NCI-H69 (cell line): ENCODE data around the gene G6PD.
"Not testable (repeated sequence)": the region's sequence is repeated elsewhere in the genome, so short reads cannot be mapped to it uniquely, and the experiment has no call there.

Experiments used
- DNase-seq: peaks from one replicate; lab custom pipeline; 2025; lab: John Stamatoyannopoulos, UW

Gene G6PD

DNA sequence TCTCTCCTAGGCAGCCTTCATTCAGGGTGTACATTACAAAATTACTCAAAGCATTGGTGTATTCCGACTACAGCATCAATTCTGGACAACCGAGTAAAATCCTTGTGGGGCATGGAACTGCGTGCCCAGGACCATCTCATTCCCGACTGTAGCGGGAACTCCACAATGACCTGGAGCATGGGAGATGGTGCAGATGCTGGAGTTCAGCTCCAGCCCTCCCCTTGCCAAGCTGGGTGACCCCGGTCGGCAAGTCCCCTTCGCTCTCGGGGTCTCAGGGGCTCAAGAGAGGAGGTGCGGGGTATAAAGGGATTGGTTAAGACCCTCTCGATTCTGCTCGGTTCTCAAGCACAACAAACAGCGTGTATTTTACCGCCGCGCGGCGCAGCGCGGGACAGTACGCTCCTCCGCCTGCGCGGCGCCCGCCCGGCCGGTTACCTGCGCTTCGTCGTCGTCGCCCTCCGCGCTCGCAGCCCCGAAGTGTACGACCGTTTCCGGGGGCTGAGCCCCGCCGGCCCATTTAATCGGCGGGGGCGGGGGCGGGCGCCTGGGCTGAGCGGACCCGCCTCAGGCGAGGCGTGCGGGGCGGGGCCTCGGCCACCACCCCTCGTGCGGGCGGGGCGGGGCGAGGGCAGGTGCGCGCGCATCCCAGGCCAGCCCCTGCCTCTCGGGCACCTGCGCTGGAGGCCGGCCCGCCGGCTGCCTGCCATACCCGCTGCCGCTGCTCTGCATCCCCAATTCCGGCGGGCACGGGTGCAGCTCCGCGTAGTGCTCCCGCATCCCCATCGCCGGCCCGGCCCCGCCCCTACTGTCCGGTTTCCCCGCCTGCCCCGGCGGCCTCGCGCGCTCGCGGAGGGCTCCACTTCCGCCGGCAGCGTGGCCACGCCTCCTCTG is at the start of gene G6PD:
G6PD (minus strand) TSS at position 493 of the 891 bp plus-strand sequence. CDS start 691 bp downstream, outside the sequence.
- peak; percentile 89 for DNase-seq

DNA sequence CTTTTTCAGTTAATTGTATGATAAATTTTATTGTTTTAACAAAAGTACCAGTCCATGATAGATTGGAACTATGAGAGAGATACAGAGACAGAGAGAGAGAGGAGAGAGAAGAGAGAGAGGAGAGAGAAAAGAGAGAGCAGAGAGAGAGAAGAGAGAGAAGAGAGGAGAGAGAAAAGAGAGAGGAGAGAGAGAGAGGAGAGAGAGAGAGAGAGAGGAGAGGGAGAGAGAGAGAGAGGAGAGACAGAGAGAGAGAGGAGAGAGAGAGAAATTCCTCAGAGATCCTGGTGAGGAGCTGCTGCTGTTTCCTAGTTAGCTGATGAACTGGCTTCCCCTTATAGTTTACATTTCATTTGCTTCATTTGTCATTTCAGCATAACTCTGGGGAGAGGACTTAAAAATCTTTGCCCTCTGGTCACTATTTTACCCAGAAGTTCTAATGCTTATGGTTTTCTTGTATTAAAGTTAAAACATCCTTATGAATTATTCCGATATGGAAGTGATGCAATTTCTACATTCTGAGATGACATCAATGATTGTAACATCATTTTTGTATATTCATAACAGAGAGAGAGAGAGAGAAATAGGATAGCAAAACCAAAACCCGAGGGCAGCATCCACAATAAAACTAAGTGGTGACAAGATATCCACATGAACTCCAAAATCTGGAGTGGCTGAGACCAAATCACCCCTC is 49.1 kb upstream of the G6PD start:
- DNase-seq: no peak

DNA sequence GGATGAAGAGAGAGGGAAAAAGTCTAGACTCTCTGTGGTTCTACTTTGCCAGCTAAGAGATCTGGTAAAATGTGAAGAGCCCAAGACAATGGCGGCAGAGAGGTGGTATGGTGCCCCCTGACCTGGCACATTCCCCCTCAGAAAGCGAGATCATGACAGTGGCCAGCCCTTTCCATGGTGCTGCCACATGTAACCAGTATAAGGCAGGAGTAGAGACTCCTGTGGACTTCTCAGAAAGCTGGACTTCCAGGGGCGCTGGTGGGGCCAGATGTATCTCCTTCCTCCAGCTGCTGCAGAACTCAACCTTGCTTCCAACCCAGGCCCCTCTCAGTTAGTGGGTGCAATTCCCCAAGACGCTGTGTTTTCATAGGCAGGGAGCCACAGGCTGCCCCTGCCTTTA is 47.8 kb upstream of the G6PD start:
- no peak for DNase-seq

DNA sequence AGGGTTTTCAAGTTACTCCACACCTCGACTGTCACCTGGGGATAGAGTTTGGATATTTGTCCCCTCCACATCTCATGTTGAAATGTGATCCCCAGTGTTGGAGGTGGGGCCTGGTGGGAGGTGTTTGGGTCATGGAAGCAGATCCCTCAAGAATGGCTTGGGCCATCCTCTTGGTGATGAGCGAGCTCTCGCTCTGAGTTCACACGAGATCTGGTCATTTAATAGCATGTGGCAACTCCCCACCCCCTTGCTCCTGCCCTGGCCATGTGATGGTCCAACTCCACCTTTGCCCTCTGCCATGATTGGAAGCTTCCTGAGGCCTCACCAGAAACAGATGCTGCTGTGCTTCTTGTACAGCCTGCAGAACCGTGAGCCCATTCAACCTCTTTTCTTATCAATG is 46.6 kb upstream of the G6PD start:
- DNase-seq: no peak

DNA sequence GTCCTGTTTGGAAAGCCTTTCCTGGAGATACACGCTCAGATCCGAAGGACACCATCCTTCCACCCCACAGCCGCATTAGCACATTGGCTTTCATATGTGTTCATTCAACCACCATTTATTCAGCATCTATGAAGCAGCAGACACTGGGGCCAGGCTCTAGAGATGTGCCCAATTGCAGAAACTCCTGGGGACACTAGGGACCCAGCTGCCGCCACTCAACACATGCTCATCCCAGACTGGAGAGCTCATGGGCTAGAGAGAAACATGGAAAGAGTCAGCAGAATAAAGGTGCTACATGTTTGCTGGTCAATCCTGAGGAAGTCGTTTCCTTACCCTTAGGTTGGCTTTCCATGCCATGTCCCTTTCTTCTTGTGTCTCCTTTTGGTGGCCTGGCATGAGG is 45.9 kb upstream of the G6PD start:
- DNase-seq: no peak

DNA sequence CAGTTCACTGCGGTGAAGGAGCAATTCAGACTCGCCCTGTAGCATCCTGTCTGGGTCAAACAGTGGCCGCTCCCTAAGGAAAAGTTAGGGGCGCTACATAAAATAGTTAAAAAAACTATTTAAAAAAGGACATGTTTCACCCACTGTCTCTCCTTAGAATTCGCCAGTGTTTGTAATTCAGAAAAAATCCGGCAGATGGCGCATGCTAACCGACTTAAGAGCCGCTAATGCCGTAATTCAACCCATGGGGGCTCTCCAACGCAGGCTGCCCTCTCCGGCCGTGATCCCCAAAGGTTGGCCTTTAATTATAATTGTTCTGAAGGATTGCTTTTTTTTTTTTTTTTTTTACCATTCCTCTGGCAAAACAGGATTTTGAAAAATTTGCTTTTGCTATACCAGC is 43.8 kb upstream of the G6PD start:
- DNase-seq: not testable (repeated sequence)

DNA sequence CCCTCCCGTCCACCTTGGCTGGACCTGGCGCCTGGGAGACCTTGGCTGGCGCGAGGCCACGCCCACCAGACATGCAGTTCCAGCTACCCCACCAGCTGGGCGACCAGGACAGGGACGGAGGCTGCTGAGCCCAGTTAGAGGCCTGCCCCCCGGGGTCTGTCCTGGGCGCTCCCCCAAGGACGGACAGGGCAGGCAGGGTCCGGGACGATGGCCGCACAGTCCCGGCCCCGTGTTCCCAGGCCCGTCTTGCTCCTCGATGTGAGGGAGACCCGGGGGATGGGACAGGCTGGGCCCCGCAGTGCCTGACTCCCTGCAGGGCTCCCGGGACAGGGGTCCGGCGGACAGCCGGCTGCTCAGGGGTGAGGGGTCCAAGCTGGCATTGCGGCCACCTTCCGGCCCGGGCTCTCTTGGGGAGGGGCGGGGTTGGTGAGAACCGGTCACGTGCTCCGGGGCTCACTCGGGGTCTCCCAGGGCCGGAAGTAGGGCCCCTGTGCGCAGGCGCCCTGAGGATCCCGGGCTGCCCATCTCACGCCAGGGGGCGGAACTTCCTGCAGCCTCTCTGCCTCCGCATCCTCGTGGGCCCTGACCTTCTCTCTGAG is 38.0 kb upstream of the G6PD start, which contains the start of gene CTAG1A:
CTAG1A (plus strand) TSS at position 549 of the 599 bp plus-strand sequence. CDS start 74 bp downstream, outside the sequence.
- not testable (repeated sequence) for DNase-seq

DNA sequence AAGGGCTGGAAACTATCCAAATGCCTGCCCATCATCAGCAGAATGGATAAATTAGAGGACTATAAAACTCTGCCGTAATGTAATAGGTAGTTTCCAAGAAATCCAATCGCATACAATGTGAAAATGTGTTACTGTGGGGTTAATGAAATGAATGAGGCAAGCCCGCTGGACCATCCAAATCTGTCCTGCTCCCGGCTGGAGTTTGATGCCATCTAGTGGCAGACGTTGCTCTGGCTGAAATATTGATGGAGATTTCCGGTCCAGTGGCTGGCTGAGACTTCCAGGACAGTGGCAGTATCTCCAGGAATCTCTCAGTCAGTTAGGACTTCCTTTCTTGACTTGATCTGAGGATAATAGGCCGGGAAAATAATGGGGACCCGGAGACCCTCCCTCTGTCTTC is 36.3 kb upstream of the G6PD start:
- not testable (repeated sequence) for DNase-seq

DNA sequence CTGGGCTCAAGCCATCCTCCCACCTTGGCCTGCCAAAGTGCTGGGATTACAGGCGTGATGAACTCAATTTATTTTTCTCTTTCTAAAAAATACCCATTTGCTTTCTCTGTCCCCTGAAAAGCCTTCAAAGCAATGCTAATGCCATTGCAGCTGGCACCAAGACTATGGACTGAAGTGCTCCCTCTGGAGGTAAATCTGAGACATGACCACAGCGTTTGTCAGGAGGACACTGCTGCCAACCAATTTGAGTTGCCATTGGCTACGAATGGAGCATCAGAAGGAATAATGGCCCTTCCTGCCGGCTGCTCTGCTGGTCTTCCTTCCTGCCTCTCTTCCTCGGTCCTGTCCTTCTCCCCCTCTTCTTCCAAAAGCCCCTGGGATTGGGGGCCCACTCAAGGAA is 28.4 kb upstream of the G6PD start:
- DNase-seq: not testable (repeated sequence)

DNA sequence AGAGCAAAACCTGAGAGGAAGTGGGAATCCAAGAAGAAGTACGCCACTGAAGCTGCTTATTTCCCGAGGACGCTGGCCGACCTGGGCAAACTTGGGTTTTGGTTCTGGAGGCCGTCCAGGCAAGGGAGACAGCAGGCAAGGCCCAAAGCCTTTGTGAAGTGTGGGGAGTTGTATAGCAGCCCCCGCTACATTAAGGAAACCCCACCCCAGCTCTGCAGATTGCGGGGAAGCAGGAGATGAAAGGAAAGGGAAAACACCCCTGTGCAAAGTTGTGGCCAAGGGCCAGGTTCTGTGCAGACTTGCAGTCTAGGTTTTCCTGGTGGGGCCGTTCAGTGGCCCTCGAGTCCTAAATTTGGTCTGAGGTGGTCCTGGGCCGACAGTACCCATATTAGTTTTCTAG is 26.4 kb upstream of the G6PD start:
- not testable (repeated sequence) for DNase-seq

DNA sequence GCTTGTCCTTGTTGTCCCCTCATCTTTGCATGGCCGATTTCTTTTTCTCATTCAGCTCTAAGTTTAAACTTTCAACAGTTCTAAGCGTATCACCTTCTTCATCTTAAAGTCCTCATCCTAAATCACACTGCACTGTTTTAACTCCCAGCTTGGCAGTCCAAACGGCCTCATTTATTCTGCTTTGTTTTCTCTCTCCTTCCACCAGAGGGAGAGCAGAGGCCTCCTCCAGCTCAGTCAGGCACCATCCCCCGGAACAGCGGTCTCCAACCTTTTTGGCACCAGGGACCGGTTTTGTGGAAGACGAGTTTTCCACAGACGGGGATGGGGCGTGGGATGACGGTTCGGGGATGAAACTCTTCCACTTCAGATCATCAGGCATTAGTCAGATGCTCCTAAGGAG is 23.7 kb upstream of the G6PD start:
- not testable (repeated sequence) for DNase-seq

DNA sequence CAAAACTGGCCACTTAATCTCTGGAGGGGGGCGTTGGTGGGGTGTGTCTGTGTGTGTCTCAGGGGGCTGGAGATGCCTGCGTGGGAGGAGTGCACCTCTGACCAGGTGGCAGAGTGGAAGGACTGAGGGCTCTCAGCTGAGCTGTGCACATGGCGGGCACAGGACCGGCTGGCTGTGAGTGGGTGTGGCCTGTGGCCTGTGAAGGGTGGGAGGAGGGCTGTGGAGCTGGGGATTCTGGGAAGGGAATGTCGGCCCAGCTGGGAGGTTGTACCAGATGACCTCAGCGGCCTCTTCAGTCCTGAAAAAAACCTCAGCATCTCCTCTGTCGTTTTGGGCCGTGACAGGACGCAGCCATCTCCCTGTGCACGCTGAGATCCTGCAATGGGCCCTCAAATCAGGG is 15.6 kb upstream of the G6PD start:
- not testable (repeated sequence) for DNase-seq

DNA sequence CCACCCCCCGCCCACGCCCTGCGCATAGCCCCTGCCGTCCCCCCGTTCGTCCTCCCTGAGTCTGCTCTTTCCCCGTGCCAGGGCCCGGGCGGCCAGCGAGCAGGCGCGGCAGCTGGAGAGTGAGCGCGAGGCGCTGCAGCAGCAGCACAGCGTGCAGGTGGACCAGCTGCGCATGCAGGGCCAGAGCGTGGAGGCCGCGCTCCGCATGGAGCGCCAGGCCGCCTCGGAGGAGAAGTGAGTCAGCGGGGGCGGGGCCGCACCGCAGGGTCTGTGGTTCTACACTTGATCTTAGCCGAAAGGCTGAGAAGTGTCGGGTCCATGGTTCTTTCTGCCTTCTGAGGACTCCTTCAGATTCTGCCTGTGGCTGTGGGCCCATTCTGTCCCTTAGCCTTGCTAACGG is 13.7 kb upstream of the G6PD start:
- DNase-seq: not testable (repeated sequence)

DNA sequence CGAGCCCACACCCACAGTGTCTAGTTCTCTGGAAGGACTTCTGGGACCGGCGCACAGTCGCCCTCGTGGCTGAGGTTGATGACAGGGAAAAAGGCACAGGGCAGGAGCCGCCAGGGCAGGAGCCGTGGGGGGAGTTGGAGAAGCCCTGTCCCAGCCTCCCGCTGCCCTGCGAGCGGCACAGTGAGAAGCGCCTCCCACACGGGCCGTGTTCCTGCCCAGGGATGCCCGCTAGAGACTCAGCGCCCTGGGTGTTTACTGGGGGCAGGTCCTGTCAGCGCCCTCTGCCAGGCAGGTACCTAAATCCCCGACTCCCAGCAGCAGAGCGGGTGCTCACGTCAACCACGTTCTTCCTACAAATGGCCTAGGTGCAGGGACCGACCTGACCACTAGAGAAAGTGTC is 12.2 kb upstream of the G6PD start:
- DNase-seq: not testable (repeated sequence)

DNA sequence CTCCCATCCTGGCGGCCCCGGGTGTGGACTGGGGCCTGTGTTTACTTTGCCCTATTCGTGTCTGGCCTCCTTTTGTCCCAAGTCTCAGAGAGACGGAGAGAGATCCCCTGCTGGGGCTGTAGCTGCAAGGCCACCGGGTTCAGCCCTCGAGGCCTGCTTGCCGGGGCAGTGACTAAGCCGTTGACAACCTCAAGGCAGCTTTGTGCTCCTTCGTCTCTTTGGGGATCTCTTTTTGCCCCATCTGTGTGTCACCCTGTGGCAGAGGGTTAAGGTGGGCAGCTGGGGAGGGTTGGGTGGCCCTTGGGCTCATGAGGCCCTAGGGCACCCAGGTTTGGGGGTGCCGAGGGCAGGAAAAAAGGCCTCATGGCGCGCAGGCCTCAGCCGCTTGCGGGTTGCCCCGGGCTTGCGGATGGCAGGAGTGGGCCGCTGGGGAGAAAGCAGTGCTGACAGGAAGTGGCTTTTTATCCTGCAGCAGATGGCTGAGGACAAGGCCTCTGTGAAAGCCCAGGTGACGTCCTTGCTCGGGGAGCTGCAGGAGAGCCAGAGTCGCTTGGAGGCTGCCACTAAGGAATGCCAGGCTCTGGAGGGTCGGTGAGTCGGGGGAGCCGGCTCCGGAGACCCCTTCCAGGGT is 11.5 kb upstream of the G6PD start:
- not testable (repeated sequence) for DNase-seq

DNA sequence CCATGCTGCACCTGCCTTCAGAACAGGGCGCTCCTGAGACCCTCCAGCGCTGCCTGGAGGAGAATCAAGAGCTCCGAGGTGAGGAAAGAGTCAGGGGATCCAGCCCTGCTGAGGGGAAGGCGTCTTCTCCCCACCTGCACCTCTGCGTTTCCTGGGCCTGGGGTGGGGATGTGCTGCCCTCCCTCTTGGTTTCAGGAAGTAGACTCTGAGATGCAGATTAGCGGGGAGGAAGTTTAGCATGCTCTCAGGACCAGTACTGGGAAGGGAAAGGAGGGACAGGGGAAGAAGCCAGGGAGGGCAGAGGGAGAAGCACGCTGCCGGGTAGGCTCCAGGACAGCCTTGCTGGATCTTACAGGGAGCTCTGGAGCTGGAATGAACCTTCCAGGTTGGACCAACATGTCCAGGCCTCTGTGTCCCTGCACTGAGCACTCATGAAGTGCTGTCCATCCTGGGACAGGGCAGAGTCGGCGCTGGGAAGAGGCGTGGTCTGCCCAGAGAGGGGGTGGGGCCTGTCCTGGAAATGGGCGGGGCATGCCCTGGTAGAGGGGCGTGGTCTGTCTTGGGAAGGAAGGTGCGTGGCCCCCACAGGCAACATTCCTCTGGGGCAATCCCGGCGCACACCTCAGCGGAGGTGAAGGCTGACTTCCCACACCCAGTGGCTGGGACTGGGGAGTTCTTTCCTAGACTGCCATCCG is 5.6 kb upstream of the G6PD start:
- not testable (repeated sequence) for DNase-seq

DNA sequence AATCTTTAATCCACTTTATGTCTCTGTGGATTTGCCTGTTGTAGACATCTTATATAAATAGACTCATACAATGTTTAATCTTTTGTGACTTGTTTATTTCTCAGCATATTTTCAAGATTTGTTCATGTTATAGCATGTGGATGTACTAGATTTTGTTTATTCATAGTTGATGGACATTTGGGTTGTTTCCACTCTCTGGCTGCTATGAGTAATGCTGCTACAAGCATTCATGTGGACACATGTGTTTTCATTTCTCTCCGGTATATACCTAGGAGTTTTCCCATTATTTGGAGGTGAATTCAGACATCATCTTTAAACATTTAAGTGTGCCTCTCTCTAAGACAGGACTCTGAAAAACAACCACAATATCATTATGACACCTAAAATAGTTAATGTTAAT is 3.1 kb upstream of the G6PD start:
- DNase-seq: no peak

DNA sequence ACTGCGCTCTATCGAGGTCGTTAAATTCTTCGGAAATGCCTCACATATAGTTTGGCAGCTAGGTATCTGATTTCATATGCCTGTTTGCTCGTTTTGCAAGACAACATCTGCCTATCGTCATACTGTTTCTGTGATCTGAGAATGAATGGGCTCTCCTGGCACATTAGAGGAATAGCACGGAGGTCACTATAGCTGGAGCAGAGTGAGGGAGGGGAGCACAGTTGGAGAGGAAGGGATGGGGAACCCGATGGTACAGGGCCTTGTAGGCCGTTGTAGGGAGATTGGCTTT is 1.3 kb upstream of the G6PD start:
- no peak for DNase-seq

DNA sequence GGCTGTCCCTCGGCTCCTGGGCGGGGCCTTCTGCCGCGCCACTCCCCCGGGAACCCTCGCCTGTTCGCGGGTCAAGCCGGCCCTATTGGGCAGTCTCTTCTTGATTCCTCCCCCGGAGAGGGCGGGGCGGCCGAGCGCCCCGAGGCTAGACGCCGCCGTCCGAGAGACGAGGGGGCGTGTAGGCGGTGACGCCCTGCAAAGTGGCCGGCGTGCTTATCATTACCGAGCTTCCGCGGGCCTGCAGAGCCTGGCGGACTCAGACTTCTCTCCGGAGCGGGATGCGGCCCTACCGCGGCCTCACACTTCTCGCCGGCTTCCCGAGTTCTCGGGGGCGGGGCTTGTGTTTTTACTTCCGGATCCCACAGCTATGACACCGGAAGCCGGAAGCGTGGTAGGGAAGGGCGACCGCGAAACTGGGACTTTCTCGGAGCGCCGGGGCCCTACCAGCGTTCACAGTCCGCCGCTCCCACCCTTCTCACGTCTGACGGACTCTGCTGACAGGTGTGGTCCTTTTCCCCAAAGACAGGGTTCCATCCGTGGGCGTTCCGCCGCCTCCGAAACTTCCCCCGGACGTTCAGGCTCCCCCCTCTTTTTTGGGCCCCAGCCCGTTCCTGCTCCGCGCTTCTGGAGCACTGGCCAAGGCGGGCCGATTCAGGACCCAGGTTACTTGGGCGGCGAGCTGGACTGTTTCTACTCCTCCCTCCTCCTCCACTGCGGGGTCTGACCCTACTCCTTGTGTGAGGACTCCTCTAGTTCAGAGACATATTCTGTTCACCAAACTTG is 790 bp upstream of the G6PD start, which contains the start of gene IKBKG:
IKBKG (plus strand) TSS at position 376 of the 783 bp plus-strand sequence. CDS start 4,383 bp downstream, outside the sequence.
- peak; percentile 93 for DNase-seq

DNA sequence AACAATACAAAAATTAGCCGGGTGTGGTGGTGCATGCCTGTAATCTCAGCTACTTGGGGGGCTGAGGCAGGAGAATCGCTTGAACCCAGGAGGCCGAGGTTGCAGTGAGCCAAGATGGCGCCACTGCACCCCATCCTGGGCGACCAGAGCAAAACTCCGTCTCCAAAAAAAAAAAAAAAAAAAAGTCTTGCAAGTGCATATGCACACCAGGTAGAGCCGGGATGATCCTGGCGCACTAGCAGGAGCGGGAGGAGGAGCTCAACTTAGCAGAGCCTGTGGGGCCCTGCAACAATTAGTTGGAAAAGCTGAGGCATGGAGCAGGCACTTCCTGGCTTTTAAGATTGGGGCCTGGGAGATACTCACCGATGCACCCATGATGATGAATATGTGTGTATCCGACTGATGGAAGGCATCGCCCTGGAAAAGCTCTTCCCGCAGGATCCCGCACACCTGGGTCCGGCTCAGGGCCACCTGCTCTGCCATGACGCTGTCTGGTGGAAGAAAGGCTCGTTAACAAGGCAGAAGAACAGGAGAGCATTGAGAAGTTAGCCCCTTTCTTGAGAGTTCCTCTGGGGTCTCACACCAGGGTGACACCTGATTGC is 872 bp downstream of the G6PD start:
- no peak for DNase-seq
